Iris pigment epithelial cell (primary cell): ENCODE results near the gene FMNL1.

Experiments
- DNase-seq: peaks from one replicate; pipeline ENCODE4 v3.0.0-alpha.2; 2011; ENCODE audit warnings: low read depth

The FMNL1 gene

GRCh38 chr17:45257115-45257514 is 35.4 kb downstream of the FMNL1 start:
- DNase-seq, result no peak

GRCh38 chr17:45258981-45259380 is 37.3 kb downstream of the FMNL1 start:
- no peak for DNase-seq

- no peak for DNase-seq
Measured at GRCh38 chr17:45260204-45260783, 38.6 kb downstream of the FMNL1 start.

- DNase-seq, result peak; percentile 29
Measured at GRCh38 chr17:45261577-45262515, 40.2 kb downstream of the FMNL1 start, which contains the start of gene SPATA32. Gene SPATA32, minus strand, starts transcription at chr17:45262094. Its CDS starts 78 bp downstream, at chr17:45262016.

- peak; percentile 31 for DNase-seq
Measured at GRCh38 chr17:45262516-45263476, 41.1 kb downstream of the FMNL1 start.

GRCh38 chr17:45263477-45263860 is 41.8 kb downstream of the FMNL1 start:
- DNase-seq, result no peak

GRCh38 chr17:45264430-45264829 is 42.7 kb downstream of the FMNL1 start:
- DNase-seq, result no peak

- no peak for DNase-seq
Measured at GRCh38 chr17:45264988-45265387, 43.3 kb downstream of the FMNL1 start.

GRCh38 chr17:45265821-45266220 is 44.1 kb downstream of the FMNL1 start:
- DNase-seq, result peak; percentile 74

GRCh38 chr17:45266372-45266926 is 44.8 kb downstream of the FMNL1 start:
- no peak for DNase-seq

GRCh38 chr17:45267436-45268055 is 45.9 kb downstream of the FMNL1 start:
- no peak for DNase-seq

- no peak for DNase-seq
Measured at GRCh38 chr17:45269912-45270311, 48.2 kb downstream of the FMNL1 start.

GRCh38 chr17:45270828-45271418 is 49.2 kb downstream of the FMNL1 start:
- no peak for DNase-seq

GRCh38 chr17:45271603-45272002 is 49.9 kb downstream of the FMNL1 start:
- DNase-seq, result no peak

GRCh38 chr17:45273551-45273957 is 51.9 kb downstream of the FMNL1 start:
- no peak for DNase-seq

GRCh38 chr17:45274033-45274432 is 52.3 kb downstream of the FMNL1 start:
- no peak for DNase-seq

- no peak for DNase-seq
Measured at GRCh38 chr17:45276031-45276430, 54.3 kb downstream of the FMNL1 start.

GRCh38 chr17:45277216-45277849 is 55.6 kb downstream of the FMNL1 start:
- DNase-seq, result peak; percentile 90

GRCh38 chr17:45277992-45278391 is 56.3 kb downstream of the FMNL1 start:
- DNase-seq, result no peak

- DNase-seq, result no peak
Measured at GRCh38 chr17:45279898-45280297, 58.2 kb downstream of the FMNL1 start.
